H9 (cell line): ENCODE measurements around the gene SFXN5. TPM values are rescaled to one million over a fixed set of nuclear protein-coding genes. Genes with fewer than 3 reads are reported as not detected.

Source experiments
- DNase-seq: peaks from one replicate; pipeline ENCODE4 v3.0.0-alpha.2; 2017
- H2AFZ ChIP-seq: one replicate; pipeline ENCODE4 v1.6.1; 2013; ENCODE audit warnings: mild to moderate bottlenecking, low read length, control low read depth, moderate library complexity
- H2AK5ac ChIP-seq: 2 replicates; pipeline ENCODE4 v1.6.1; 2013; ENCODE audit warnings: low read length, control low read depth, mixed read lengths; ENCODE audit not compliant: insufficient read length
- H2BK120ac ChIP-seq: one replicate; pipeline ENCODE4 v1.6.1; 2013; ENCODE audit warnings: low read depth, mild to moderate bottlenecking, low read length, control low read depth, inconsistent platforms; ENCODE audit not compliant: poor library complexity, severe bottlenecking
- H2BK12ac ChIP-seq: 2 replicates; pipeline ENCODE4 v1.6.1; 2013; ENCODE audit warnings: low read length, control low read depth, mixed read lengths, low read depth; ENCODE audit not compliant: insufficient read length
- H2BK15ac ChIP-seq: 2 replicates; pipeline ENCODE4 v1.6.1; 2013; ENCODE audit warnings: low read depth, low read length, control low read depth
- H2BK20ac ChIP-seq: one replicate; pipeline ENCODE4 v1.6.1; 2013; ENCODE audit warnings: low read depth, mild to moderate bottlenecking, low read length, control low read depth, inconsistent platforms; ENCODE audit not compliant: poor library complexity, severe bottlenecking
- H2BK5ac ChIP-seq: 2 replicates; pipeline ENCODE4 v1.6.1; 2013; ENCODE audit warnings: low read length, control low read depth, mixed read lengths; ENCODE audit not compliant: insufficient read length
- H3K14ac ChIP-seq: 2 replicates; pipeline ENCODE4 v1.6.1; 2013; ENCODE audit warnings: low read length, control low read depth; ENCODE audit not compliant: insufficient read depth
- H3K18ac ChIP-seq: 2 replicates; pipeline ENCODE4 v1.6.1; 2013; ENCODE audit warnings: low read depth, mild to moderate bottlenecking, mixed read lengths, low read length, control low read depth; ENCODE audit not compliant: insufficient read length
- H3K23ac ChIP-seq: 2 replicates; pipeline ENCODE4 v1.6.1; 2013; ENCODE audit warnings: low read length, control low read depth, mixed read lengths, low read depth; ENCODE audit not compliant: insufficient read length
- H3K23me2 ChIP-seq: 2 replicates; pipeline ENCODE4 v1.6.1; 2013; ENCODE audit warnings: low read depth, mild to moderate bottlenecking, mixed read lengths, low read length, control low read depth; ENCODE audit not compliant: insufficient read length, poor library complexity, severe bottlenecking
- H3K27ac ChIP-seq: 2 replicates; pipeline ENCODE4 v1.5.1; 2013; ENCODE audit warnings: low read length, control low read depth, mixed read lengths, low read depth; ENCODE audit not compliant: insufficient read length
- H3K27me3 ChIP-seq: 2 replicates; pipeline ENCODE4 v1.6.1; 2013; ENCODE audit warnings: low read length, control low read depth, inconsistent platforms; ENCODE audit not compliant: insufficient read depth
- H3K4ac ChIP-seq: 2 replicates; pipeline ENCODE4 v1.6.1; 2013; ENCODE audit warnings: low read depth, mild to moderate bottlenecking, control low read depth, inconsistent platforms, low read length, moderate library complexity
- H3K4me1 ChIP-seq: 2 replicates; pipeline ENCODE4 v1.6.1; 2013; ENCODE audit warnings: low read length, control low read depth, inconsistent platforms; ENCODE audit not compliant: insufficient read depth
- H3K4me2 ChIP-seq: 2 replicates; pipeline ENCODE4 v1.6.1; 2013; ENCODE audit warnings: low read length, control low read depth, mixed read lengths; ENCODE audit not compliant: insufficient read length, insufficient read depth
- H3K56ac ChIP-seq: 2 replicates; pipeline ENCODE4 v1.6.1; 2013; ENCODE audit warnings: low read depth, mild to moderate bottlenecking, mixed read lengths, low read length, control low read depth; ENCODE audit not compliant: insufficient read length
- H3K79me1 ChIP-seq: 2 replicates; pipeline ENCODE4 v1.6.1; 2013; ENCODE audit warnings: low read depth, mild to moderate bottlenecking, moderate library complexity, low read length, control low read depth, inconsistent platforms; ENCODE audit not compliant: insufficient read depth, poor library complexity, severe bottlenecking
- H3K79me2 ChIP-seq: 2 replicates; pipeline ENCODE4 v1.6.1; 2013; ENCODE audit warnings: low read length, control low read depth, inconsistent platforms; ENCODE audit not compliant: insufficient read depth
- H3K9ac ChIP-seq: 2 replicates; pipeline ENCODE4 v1.6.1; 2013; ENCODE audit warnings: low read length, control low read depth, mixed read lengths; ENCODE audit not compliant: insufficient read length; ENCODE audit errors: extremely low read depth
- H3K9me3 ChIP-seq: one replicate; pipeline ENCODE4 v1.6.1; 2013; ENCODE audit warnings: low read depth, low read length, inconsistent platforms; ENCODE audit not compliant: control insufficient read depth
- H3T11ph ChIP-seq: one replicate; pipeline ENCODE4 v1.6.1; 2013; ENCODE audit warnings: mild to moderate bottlenecking, low read length, control low read depth, inconsistent platforms
- H4K20me1 ChIP-seq: one replicate; pipeline ENCODE4 v1.6.1; 2013; ENCODE audit not compliant: control insufficient read depth, insufficient read length, insufficient read depth
- H4K5ac ChIP-seq: 2 replicates; pipeline ENCODE4 v1.6.1; 2013; ENCODE audit warnings: low read depth, mild to moderate bottlenecking, mixed read lengths, low read length, control low read depth; ENCODE audit not compliant: insufficient read length
- H4K8ac ChIP-seq: replicated peaks from 2 replicates; pipeline ENCODE4 v1.6.1; 2013; ENCODE audit warnings: low read length, control low read depth, mixed read lengths, low read depth; ENCODE audit not compliant: insufficient read length
- H4K91ac ChIP-seq: 2 replicates; pipeline ENCODE4 v1.6.1; 2013; ENCODE audit warnings: low read depth, mild to moderate bottlenecking, moderate library complexity, mixed read lengths, low read length, control low read depth; ENCODE audit not compliant: insufficient read length
- H3K27ac Mint-ChIP-seq, 3 experiments: 2 replicates in 2 of 3; 3 replicates in 1 of 3; pipeline ENCODE4 v1.8.0; 2020 to 2021; ENCODE audit warnings: mixed read lengths in 3 of 3, mild to moderate bottlenecking in 1 of 3, moderate library complexity in 1 of 3
- H3K27me3 Mint-ChIP-seq: 2 replicates; pipeline ENCODE4 v1.8.0; 2021; ENCODE audit warnings: low read depth, mild to moderate bottlenecking, moderate library complexity, mixed read lengths
- H3K36me3 Mint-ChIP-seq, 3 experiments: 2 replicates in 2 of 3; 3 replicates in 1 of 3; pipeline ENCODE4 v1.8.0; 2020 to 2021; ENCODE audit warnings: low read depth in 3 of 3, mixed read lengths in 3 of 3; ENCODE audit not compliant: insufficient read depth in 1 of 3
- H3K4me1 Mint-ChIP-seq, 2 experiments: 2 replicates each; pipeline ENCODE4 v1.8.0; 2020; ENCODE audit warnings: mixed read lengths in 2 of 2
- H3K4me3 Mint-ChIP-seq, 2 experiments: 2 replicates in 1 of 2; 3 replicates in 1 of 2; pipeline ENCODE4 v1.8.0; 2020 to 2021; ENCODE audit warnings: mild to moderate bottlenecking in 2 of 2, mixed read lengths in 2 of 2, moderate library complexity in 1 of 2
- H3K9me3 Mint-ChIP-seq, 2 experiments: 2 replicates in 1 of 2; 3 replicates in 1 of 2; pipeline ENCODE4 v1.8.0; 2020; ENCODE audit warnings: mild to moderate bottlenecking in 2 of 2, mixed read lengths in 2 of 2, moderate library complexity in 1 of 2
- CTCF ChIP-seq: fragments of 200-600 bp; sonication (generic); conservative IDR thresholded peaks from 3 replicates; pipeline ENCODE4 v1.8.0; 2021; ENCODE audit warnings: antibody characterized with exemption, mild to moderate bottlenecking
- WGBS: extraction: QIAGEN DNeasy Blood & Tissue Kit; methylation state at CpG from one replicate; pipeline ENCODE4 v1.1.7; 2013; ENCODE audit warnings: missing lambda C conversion rate, low lambda C conversion rate, mixed read lengths; ENCODE audit not compliant: insufficient read length; ENCODE audit errors: extremely low coverage; 5-methylcytosine and 5-hydroxymethylcytosine counted together
- total RNA-seq: library from RNA; stranded (reverse); gene quantifications from 2 replicates; pipeline ENCODE4 v1.2.1, GENCODE V29; 2021

Gene SFXN5
- total RNA-seq, 1 experiment from 2014 or later = 30.9 TPM

DNA sequence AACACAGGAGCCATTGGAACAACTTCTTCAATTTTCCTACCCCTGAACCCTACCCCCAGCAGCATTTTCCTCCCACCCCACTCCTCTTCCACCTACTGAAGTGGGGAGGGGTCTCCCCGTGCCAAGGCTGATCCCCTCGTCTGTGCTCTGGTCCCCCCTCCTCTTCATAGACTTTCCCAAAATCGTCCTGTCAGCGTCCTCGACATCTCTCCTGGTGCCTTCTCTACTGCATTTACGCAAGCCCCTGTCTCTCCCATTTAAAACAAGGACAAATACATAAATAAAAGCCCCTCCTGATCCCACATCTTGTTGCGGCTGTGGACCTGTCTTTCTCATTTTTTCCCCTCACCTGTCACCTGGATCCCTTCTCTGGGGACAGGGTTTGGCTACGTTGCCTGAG is 112.0 kb downstream of the SFXN5 start:
- H2BK20ac ChIP-seq = no peak overlapping the region
- no peaks in the 10 kb centered on the region for H3K27me3 ChIP-seq
- H3K9ac ChIP-seq = no peak overlapping the region
- no peak for DNase-seq
- TF ChIP-seq CTCF = no peak
- H3K23ac ChIP-seq = no peak overlapping the region
- no peak overlapping the region for H4K5ac ChIP-seq
- no peak overlapping the region for H3K14ac ChIP-seq
- H2AFZ ChIP-seq = no peak overlapping the region
- H3K56ac ChIP-seq = no peak overlapping the region
- Mint-ChIP-seq H3K4me1 (peaks cover 42 to 48% of the 10 kb centered on the region in 2 experiments), H3K36me3 (peaks cover 9 to 17% (median 16%) of the 10 kb centered on the region in 3 experiments; a peak in 5 of 7 replicates), H3K27me3 (peaks cover 7% of the 10 kb centered on the region), H3K4me3 (no peak overlapping the region), H3K27ac (peak overlapping the region in 1 of 3 experiments; percentile 46; a peak in 2 of 7 replicates), H3K9me3 (no peaks in the 10 kb centered on the region)
- no peaks in the 10 kb centered on the region for H3K9me3 ChIP-seq
- H3K18ac ChIP-seq = no peak overlapping the region
- WGBS = no CpG with 5 or more reads among the region's 8 CpGs
- no peaks in the 10 kb centered on the region for H4K20me1 ChIP-seq
- no peak overlapping the region for H2BK12ac ChIP-seq
- no peaks in the 10 kb centered on the region for H3K23me2 ChIP-seq
- H4K91ac ChIP-seq = no peak overlapping the region
- H3K27ac ChIP-seq = no peak overlapping the region
- H3K4me1 ChIP-seq = peaks cover 12% of the 10 kb centered on the region; the same call in 1 of the 2 replicates
- H3K79me1 ChIP-seq = no peaks in the 10 kb centered on the region
- no peak overlapping the region for H3K4ac ChIP-seq
- H2BK5ac ChIP-seq = no peak overlapping the region
- H2BK120ac ChIP-seq = no peak overlapping the region
- H4K8ac ChIP-seq = no peak overlapping the region
- no peaks in the 10 kb centered on the region for H3K79me2 ChIP-seq
- no peak overlapping the region for H3K4me2 ChIP-seq
- H2BK15ac ChIP-seq = no peak overlapping the region
- no peak overlapping the region for H2AK5ac ChIP-seq
- H3T11ph ChIP-seq = no peak overlapping the region
